GM18907 (cell line): Measurements from ENCODE around the gene TOX2.

ENCODE experiments used
- ATAC-seq: cut with Tn5 transposase; IDR thresholded peaks from one replicate; pipeline ENCODE4 v1.9.1; 2021; ENCODE audit warnings: mild to moderate bottlenecking, moderate library complexity; ENCODE audit not compliant: unreplicated experiment

Gene TOX2

GRCh38 chr20:44073011-44073674 is 158.5 kb downstream of the TOX2 start:
- no peak for ATAC-seq

- ATAC-seq: no peak
These were observed 159.0 kb downstream of the TOX2 start for GRCh38 chr20:44073675-44074071.

DNA sequence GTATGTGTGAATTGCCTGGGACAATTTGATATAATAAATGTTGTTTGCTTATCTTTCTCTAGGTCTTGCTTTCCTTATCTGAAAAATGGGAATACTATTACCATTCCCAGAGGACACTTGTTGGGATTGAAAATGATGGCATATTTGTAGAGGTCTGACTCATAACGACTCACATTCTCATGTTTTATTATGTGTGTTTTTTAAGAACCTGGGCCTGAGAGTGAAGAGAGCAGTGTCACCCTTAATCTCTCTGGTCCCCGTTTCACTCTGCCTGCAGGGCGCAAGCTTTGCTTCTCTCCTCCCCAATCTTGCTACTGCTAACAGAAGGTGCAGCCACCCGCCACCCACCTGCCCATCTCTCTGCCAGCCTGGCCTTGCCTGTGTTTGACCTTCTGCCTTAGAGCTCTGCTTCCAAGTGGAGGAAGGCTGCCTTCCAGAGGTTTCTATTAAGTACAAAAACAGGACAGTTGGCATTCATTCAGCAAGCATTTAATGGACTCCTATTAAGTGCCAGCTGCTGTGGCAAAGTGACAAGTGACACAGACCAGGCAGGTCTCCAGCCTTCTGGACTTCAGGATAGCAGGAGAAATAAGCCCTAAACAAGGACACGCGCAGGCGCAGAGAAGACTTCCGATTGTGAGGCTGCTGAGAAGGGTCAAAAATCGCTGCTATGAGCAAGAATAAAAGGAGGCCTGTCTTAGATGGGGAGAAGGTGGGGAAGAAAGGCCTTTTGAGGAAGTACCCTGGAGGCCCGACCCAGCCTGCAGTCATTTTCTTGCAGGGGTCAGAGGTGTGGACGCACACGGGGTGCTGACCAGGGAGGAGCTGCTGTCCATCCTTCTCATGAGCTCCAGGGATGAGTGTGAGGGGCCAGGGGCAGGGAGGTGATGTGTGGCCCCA is 159.8 kb downstream of the TOX2 start:
- no peak for ATAC-seq

DNA sequence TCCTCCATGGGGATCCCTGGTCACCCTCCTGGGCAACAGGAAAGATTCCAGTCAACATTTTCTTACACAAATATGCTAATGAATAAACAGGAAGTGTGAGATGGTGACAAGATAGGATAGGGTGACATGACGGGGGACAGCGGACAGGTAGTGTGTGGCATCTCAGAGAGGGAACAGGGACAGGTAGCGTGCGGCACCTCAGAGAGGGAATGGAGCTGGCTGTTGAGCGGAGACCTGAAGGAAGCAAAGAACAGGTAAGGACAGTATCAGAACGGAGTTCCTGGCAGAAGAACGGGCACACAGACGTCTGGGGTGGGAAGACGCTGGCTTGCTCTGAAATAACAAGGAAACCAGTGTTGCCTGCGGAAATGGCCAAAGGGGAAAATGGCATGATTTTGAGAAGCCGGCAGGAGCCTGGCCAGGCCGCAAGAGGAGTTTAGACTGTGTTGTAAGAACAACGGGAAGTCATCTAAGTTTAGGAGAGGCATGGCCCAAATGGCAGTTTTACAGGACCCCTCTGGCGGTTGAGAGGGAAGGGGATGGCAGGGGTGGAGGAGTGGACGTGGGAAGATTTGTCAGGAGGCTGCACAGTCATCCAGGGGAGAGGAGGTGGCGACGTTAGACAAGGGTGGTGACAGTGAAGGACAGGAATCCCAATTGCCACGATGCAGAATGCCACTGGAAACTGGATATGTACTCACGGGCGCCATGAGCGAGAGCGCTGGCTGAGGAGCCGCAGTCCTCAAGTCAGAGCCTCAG is 160.7 kb downstream of the TOX2 start:
- no peak for ATAC-seq

- no peak for ATAC-seq
These were observed 161.2 kb downstream of the TOX2 start for GRCh38 chr20:44075950-44076232.

DNA sequence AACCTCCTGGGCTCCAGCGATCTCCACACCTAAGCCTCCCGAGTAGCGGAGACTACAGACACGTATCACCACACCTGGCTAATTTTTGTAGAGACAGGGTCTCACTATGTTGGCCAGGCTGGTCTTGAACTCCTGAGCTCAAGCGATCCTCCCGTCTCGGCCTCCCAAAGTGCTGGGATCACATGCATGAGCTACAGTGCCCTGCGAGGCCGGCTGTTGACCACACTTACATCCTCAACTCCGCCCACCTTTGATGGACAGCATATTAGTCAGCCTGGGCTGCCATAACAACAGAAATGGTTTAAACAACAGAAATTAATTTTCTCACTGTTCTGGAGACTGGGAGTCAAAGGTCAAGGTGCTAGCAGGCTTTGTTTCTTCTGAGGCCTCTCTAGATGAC is 164.6 kb downstream of the TOX2 start:
- ATAC-seq: no peak

GRCh38 chr20:44080064-44080463 is 165.4 kb downstream of the TOX2 start:
- ATAC-seq: no peak

DNA sequence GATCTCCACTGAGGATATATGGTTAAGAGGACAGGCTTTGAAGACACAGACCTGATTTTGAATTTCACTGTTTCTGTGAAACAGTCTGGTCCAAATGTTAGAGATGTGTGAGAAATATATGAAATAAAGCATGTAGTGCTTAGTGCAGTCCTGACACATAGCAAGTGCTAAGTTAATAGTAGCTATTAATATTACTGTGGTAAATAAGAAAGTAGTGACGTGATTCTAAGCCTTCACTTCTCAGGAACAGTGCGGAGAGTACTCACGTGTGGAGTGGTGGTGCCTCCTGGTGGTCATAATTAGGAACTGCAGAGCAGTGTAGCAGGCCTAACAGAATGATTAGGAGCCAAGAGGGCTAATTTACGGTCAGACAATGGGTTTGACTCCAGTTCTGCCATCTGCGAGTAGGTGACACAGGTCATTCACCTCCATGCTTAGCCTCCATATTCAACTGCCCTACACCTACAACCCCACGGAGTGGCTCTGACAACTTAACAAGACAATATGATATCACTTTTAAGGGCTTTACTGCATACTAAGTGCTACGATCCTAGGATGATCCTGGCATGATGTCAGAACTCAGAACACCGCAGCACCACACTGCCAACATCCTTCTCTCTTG is 166.1 kb downstream of the TOX2 start:
- peak; percentile 75 for ATAC-seq

DNA sequence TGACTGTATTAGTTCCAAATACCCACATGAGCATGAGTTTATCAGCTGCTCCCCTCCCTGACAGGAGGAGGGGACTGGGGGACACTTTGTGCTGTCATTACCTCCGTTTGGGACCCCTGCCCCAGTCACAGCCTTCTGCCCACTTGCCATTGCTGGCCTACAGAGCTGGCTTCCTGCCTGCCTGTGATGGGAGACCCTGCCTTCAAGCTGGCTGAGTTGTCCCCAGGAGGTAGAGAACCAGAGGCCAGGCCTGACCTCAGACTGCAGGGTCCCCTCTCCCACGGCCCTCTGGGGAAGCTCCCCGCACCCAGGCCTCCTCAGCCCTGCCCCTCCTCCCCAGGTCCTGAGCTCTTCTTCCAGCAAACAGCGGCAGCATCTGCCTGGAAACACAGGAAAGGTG is 166.8 kb downstream of the TOX2 start:
- no peak for ATAC-seq

DNA sequence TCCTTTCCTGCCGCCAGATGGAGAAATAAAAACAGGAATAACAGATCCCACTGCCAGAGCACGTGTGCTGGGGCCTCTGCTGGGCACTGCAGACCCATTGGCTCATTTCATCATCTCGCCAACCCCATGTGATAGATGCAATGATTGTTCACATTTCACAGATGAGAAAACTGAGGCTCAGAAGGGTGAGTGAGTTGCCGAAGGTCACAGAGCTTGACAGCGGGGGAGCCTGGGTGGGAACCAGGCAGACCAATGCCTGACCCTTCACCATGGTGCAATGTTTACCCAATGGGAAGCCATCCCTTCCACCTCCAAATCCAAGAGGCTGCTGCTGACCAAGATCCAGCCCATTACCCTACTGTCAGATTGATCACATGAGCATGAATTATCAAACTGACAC is 167.2 kb downstream of the TOX2 start:
- no peak for ATAC-seq

- ATAC-seq: no peak
These were observed 168.7 kb downstream of the TOX2 start for GRCh38 chr20:44083220-44083933.

DNA sequence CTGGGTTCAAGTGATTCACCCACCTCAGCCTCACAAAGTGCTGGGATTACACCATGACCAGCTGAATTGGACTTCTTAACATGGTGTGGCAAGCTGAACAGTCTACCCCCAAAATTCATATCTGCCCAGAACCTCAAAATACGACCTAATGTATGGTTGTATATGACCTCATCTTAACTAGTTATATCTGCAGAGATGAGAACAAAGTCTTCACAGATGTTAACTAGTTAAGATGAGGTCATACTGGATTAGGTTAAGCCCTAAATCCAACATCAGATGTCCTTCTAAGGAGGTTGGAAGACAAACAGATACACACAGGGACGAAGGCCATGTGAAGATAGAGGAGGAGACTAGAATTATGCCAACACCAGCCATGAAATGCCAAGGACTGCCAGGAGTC is 169.8 kb downstream of the TOX2 start:
- no peak for ATAC-seq

GRCh38 chr20:44084891-44085290 is 170.2 kb downstream of the TOX2 start:
- no peak for ATAC-seq

DNA sequence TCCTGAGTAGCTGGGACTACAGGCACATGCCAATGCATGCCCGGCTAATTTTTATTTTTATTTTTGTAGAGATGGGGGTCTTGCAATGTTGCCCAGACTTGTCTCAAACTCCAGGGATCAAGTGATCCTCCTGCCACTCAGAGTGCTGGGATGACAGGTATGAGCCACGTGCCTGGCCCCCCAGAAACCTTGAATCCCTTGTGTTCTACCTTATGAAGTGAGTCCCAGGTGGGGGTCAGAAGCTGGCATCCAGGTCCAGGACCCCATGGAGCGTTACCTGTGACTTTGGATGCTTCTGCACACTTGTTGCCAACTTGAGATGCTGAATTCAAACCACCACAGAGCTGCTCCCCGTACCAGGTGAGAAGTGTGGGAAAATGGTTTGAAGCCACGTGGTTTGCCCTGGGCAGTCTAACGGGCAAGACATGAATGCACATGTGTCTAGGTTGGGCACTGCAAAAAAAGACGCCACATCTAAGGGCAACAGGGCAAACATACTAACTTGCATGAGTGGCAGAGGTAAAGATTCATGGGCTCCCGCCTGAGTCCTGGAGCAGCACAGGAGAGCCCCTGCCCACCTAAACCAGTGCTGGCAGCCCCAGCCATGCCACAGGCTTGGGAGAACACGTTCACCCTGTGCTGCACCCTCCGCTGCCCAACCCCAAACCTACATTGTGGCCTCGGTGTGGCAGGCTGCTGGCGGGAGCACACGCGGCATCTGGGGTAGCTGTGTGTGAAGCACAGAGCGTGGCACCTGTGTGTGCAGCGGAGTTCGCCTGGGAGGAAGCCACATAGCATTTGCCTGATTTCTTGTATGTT is 171.2 kb downstream of the TOX2 start:
- ATAC-seq: no peak

DNA sequence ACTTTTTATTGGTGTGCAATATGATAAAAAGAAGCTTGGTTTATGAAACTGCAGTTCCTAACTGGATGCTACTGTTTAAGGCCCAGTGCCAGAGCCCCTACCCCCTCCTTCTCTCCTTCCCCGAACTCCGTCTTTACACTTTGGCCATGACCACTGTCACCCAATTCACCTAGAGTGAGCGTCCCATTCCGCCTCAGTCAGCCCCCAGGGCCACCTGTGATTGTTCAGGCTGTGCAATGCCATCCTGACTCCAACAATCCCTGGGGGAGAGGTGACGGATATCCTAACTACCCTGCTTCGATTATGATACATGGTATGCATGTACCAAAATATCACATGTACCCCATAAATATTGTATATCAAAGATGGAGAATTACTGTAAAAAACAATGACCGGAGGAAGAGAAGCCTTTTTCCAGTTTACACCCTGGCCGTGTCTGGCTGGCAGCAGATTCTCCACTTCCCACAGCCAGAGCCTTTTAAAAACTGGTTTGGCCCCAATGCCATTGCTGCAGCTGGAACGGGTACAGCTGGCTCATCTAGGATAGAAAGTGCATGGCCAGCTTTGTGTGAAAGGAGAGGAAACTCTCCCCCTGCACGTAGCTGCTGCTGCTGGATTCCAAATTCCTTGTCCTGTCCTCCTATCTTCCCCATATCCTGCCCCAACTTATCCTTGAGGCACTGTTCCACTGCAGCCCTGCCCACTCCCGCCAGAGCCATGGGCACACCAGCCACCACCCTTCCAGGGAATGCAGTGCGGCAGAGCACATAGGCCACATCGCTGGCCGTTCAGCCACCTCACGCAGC is 172.6 kb downstream of the TOX2 start:
- ATAC-seq: no peak

DNA sequence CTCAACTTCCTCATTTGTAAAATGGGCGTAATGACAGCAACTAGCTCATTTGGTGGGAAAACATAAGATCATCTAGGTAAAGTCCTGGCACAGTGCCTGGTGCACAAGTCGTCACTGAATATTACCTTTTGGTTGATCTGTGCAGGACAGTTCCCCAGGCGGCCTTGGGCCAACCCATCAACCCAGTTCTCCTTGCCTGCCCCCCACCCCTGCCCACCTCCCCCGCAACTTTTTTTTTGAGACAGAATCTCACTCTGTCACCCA is 173.1 kb downstream of the TOX2 start:
- no peak for ATAC-seq

DNA sequence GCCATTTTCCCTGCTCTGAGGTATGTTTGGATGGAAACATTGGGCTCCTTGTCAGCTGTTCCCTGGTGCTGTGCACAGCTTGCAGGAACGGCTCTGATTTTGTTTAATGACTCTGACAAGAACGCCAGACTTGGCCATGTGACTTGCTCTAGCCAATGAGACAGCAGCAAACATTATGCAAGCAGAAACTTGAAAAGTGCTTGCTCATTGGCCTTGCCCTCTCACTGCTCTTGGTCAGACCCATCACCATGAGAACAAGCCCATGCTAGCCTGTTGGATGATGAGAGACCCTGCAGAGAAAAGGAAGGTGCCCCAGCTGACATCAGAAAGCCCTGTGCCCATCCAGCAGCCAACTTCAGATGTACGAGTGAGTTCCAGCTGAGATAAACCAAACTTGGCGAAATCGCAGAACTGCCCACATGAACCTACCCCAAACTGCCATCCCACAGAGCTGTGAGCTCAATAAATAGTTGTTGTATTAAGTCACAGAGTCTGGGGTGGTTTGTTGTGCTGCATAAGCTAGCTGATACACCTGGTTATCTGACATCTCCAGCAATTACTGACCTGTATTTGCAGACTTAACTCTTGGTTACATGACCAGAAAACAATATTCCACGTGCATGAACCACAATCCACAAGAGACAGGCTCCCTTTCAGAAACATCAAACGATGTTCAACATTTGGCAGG is 175.5 kb downstream of the TOX2 start:
- no peak for ATAC-seq

DNA sequence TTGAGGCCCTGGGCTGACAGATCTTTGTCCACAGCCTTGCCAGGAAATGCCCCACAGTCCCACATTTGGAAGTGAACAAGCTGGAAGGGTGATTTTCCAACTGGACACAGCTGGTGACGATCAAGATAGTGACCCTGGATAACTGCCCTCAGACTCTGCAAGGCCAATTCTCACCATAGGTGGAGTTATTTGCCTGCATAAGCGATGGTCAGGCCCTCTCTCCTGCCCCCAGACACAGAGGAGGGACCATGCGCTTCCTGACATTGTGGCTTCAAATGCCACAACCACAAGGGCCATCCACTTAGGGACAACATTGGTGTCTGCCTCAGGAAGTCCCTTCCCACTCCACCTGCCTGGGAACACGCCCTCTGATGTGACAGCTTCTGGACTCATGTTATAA is 176.4 kb downstream of the TOX2 start:
- ATAC-seq: no peak
